ENCODE measurements around the gene ITM2C.

Gene ITM2C

GRCh38 chr2:230893841-230894781 lies 29.4 kb downstream of the ITM2C start:
- no peak for DNase-seq

DNA sequence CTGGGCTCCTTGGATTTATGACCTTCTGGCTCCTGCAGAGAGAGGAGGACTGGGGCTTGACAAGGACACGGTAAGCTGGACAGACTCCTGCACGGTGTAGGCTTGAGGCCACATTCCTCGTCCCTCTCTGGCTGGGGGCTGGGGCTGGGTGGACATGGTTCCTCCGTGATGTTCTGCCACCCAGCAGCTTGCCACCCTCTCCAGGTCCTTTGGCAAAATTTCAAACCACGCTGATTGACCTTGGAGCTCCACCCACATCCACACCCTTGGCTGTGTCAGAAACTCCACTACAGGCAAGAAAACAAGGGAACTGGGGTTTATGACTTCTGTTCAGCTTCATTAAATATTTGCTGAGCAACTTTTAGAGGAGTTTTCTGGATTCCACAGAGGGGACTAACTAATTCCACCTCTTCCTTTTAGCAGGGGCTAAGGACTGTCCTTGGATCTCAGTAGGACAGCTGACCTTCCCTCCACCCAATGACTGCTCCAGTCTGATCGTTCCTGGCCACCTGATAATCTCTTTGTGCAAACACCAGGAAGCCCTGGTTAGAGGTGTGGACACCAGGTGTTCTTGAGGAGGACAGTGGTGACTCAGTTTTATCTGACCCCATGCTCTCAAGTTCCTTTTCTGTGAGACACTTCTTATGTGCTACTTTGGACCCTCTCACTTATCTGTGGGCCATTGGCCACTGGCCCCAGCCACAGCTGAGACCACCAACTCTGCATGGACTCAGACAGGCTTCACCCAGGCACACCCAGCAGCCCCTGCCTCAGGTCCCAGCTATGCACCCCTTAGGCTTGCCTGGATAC lies 31.0 kb downstream of the ITM2C start:
- DNase-seq: no peak

- DNase-seq: no peak
Observed at GRCh38 chr2:230896346-230897115, 31.8 kb downstream of the ITM2C start.

DNA sequence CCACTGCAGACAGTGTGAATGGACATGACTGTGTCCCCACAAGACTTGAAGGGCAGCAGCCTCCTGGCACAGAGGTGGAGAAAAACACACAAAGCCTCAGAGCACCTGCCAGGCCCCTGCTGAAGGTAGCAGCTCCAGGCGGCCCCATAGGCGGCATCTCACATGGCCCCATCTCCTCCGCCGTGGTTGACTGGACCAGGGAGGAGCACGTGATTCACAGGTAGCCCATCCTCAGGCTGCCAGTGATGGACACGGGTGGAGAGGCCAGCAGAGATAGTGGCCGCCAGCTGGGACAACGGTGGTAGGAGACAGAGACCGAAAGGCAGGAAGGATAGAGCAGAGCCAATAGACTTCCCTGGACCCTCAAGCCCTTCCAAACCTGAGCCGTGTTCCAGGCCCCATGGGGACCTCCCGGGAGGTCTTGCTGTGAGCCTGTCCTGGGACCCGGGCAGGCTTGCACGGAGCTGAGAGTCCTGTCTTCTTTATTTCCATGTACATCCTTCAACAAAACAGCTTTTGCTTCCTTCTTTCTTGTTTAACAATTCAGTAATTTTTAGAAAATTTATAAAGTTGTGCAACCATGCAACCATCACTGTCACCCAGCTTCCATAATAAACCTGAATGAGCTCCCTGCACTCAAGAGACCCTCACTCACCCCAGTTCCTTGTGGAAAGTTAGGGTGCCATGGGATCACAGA lies 33.4 kb downstream of the ITM2C start:
- DNase-seq: no peak

DNA sequence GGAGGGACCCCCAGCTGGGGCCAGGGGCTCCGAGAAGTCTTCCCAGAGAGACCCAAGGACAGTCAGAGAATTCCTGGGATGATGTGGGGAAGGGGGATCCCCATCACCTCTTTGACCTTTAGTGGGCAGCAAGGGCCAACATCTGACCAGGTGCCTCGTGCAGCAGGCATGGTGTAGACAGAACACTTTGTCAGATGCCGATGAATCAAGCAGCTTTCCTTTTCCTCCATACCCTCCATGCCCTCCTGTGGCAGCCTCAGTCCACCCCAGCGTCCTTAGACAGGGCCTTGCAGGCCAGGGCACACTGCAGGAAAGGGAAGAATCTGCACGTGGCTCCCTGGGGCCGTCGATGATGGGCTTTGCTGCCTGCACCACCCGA lies 34.0 kb downstream of the ITM2C start:
- no peak for DNase-seq

DNA sequence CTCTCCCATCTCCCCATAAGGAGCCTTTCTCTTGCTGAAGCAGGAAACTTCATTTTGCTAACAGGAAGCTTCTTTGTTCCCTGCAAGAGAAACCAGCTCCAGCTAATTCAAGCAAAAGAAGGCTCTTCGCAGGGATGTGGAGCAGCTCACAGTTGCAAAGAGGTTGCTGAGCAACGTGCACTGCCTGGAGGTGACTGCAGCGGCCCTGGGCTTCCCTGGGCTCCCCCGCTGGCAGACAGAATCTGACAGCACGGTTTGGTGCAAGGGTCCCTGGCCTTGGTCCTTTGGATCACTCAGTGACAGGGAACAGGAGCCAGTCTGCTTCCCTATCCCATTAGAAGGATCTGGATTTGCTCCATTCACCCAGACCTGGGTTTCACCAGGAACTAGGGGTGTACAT lies 34.5 kb downstream of the ITM2C start:
- no peak for DNase-seq

DNA sequence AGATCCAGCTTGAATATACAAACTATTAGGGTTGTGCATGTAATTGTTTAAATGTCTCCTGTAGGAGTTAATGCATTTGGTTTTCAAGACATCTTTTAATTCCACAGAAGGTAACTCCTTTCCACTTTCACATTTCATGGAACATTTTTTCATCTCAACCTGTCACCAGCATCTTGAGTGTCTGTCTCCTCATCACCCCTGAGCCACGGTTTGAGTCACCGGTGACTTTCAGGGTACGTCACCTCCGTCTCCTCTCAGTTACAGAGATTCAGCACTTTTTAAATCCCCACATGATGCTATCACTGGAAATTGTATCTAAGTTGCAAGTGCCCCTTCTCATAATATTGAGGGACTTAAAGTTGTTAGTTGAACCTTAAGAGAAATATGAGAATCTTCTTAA lies 35.0 kb downstream of the ITM2C start:
- DNase-seq: no peak

- no peak for DNase-seq
Observed at GRCh38 chr2:230900336-230900995, 35.7 kb downstream of the ITM2C start.

GRCh38 chr2:230901006-230901405 lies 36.3 kb downstream of the ITM2C start:
- no peak for DNase-seq

DNA sequence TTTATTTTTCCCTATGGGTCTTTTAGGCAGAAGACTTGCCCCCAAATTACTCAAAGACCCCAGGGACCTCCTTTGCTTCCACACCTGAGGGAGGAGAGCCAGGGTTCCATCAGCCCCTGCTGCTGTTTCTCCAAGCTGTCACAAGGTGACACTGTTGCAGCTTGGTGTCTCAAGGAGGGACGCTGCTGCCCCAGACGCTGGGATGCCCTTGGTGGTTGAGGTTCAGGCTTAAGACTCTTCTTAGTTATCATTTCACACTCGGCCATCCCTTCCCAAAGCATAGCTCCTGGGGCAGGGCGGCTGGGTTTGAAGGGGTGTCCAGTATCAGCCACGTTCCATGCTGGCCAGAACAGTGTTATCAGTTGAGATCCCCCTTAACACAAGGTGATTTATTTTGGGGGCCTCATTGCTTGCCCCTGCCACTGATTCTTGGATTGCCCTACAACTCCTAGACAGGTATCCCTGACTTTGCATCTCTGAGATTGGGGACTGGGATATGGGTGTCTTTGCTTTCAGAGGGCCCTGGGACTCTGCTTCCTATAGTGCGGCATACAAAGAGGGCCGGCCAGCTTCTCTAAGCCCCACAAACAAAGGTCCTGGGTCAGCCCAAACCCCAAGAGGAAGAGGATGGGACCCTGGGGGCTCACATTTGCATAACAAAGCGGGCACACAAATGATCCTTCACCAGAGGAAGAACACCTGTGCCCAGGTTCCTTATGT lies 37.6 kb downstream of the ITM2C start:
- DNase-seq: peak; percentile 62 to 65

DNA sequence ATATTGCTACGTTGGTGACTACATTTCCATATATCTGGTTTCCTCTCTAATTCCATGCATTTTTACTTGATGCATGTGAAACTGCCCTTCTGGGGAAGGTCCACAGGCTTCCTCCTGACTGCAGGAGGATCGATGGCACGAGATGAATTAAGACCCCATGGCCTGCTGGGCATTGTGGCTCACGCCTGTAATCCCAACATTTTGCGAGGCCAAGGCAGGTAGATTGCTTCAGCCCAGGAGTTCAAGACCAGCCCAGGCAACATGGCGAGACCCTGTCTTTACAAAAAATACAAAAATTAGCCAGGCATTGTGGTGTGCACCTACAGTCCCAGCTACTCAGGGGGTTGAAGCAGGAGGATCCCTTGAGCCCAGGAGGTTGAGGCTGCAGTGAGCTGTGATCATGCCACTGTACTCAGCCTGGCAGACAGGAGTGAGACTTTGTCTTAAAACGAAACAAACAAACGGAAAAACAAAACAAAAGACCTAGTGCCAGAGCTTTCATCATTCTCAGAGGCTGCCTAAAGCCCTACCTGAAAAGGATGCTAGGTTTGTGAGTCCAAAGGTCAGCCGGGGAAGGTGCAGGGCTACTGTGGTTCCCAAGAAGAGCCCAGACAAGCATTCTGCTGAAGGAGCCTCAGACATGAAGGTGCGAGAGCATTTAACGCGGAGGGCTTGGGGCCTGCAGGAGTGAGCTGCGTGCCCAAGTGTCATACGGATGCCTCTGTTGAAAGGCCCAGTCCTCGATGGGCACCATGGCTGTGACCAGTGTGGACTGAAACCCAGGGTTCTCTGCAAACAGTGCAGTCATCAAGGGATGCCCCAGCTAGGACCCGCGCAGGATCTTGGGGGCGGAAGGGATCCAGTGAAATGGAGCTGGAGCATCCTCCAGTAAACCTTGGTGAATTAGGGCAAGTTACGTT lies 38.7 kb downstream of the ITM2C start:
- DNase-seq: no peak

DNA sequence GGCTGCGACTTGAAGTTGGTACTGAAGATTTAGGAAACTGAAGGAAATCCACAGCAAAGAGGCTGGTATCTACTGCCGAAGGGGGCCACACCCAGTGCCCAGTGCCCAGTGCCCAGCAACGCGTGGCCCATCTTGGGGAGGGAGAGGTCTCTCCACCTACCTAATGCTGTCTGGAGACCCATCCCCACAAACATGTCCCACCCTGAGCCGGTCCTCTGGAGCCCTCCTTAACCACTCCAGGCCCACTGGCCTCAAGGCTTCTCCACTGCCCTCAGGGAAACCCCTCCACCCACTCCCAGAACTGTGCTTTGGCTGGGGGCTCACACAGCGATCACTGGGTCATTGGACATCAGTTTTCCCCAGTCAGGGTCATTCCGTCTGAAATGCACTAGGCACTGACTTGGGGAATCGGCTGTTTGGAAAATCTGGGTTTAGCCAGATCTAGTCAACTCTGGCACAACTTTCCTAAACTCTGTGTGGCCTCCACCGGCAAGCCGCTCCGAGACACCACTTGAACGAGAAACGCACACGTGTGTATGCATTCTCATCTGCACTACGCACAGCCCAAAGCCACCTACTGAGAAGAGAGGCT lies 40.2 kb downstream of the ITM2C start:
- no peak for DNase-seq

DNA sequence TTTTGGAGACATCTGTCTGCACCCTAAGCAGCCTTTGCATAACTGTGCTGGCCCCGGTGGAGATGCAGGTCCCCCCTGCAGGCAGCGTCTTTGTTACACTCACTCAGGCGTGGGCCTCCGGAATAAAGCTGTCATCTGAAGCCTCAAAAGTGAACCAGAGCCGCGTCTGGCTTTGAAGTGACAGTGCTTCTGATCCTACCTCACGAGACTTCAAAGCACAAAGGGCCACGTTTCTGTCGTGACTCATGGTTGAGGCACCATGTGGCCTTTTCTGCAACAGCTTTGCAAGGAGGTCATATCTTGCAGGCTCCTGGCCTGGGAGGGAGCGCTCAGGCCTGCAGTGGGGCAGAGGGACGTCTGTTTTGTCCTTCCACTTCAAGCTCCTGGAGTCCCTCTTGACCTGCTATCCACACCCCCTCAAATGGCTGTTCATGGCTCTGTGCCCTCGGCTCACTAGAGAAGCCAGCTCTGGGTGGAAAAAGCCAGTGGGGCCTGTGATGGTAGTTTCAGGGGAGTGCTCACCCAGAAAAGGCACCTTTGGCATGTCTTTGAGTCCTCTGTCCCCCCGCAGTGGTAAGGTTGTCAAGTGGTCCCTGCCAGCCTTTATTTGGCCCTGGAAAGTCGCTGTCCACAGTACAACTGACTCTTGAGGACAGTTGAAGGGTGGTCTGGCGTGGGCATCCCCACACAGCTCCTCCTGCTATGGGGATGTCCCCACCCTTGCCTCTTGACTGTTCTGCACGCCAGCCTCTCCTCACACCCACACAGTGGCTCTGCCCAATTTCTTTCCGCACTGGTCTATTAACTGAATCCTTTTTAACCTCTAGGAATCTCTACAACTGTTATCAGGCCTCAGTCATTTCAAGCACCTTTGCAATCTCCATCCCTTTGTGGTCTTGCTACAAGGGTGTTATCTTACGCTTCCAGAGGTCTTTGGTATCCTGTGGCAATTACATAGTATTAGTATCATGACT lies 41.0 kb downstream of the ITM2C start:
- no peak for DNase-seq

- DNase-seq: no peak
Observed at GRCh38 chr2:230906471-230907230, 41.9 kb downstream of the ITM2C start.

GRCh38 chr2:230907361-230908091 lies 42.8 kb downstream of the ITM2C start:
- DNase-seq: no peak

DNA sequence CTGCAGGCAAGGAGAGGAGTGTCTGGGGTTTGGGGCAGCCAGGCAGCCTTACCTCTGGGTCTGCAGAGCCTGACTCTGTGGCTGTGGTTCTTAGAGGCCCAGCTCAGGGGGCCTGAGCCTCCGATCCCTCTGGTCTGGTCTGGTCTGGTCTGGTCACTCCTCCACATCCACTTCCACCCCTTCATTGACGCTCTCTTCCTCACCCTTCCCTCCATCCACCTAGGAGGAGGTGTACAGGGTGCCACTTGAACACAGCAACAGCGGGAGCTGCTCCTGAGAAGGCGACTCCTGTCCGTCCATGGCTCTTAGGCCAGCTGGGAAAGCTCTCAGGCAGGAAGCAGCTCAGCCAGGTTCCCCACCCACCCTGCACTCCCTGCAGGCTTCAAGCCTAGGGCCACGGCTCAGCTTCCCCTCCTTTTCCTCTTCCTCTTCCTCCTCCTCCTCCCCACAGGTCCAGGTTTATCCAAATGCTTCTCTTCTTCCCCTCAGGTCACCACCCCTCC lies 43.4 kb downstream of the ITM2C start:
- no peak for DNase-seq

Measured in AML-193 (cell line).